HG02870 (cell line): ENCODE results near the gene CLCA4.

Source experiments
- ATAC-seq: cut with Tn5 transposase; IDR thresholded peaks from one replicate; pipeline ENCODE4 v1.9.1; 2021; ENCODE audit warnings: mild to moderate bottlenecking, moderate library complexity; ENCODE audit not compliant: unreplicated experiment

CLCA4 gene

DNA sequence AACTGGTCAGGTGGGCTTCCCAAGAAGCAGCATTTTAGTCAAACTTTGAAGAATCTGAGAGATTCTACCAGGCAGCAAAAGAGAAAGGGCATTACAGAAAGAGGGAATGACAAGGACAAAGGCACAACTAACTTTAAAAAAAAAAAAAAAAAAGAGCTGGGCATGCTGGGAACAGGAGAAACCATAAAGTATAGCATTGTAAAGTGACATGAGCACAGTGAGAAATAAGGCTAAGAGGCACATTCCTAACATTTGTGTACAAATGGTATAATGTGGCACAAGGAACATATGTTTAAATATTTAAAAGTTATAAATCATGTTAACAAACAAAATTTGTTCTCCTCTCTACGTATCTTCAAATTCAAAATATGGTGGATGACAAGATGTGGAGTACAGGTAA, 69.6 kb downstream of the CLCA4 start:
- no peak for ATAC-seq

GRCh38 chr1:86616871-86617270, 70.0 kb downstream of the CLCA4 start:
- ATAC-seq: peak; percentile 99

DNA sequence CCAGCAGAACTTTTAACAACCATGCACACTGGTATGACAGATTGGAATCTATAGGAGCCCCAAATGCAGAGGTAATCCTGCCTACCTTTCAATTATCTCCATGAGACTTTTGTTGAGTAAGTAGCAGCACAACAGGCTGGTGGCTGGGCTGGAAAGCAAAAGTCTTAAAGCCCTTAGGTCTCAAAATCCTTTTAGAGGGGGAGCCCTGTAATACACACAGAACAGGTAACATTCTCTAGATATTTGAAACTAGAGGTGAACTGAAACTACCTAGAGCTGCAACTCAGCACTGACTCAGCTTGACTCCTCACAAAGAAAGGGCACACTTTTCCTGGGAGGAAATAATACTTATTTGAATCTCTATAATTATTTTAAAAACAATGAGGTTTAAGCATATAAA, 71.5 kb downstream of the CLCA4 start:
- no peak for ATAC-seq

DNA sequence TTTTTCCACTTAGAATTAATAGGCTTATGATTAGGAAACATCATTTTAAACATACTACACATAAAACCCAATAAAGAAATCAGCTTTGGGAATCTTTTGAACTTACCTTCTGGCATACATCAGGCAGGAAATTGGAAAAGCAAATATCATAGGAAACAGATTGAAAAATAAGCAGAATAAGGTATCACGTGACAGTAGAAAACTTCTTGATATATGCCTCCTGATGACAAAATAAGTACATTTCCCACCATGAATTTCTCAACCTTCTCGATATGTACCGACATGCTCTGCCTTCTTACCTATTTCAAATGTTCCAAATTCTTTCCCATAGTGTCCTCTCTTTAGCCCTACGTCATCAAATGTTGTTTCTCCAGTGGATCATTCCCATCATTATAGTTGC, 72.4 kb downstream of the CLCA4 start:
- no peak for ATAC-seq

GRCh38 chr1:86621286-86621685, 74.4 kb downstream of the CLCA4 start:
- no peak for ATAC-seq
